Uterus (tissue), 2 donors: ENCODE measurements around the gene PHF1.
"Not testable (repeated sequence)": the region's sequence is repeated elsewhere in the genome, so short reads cannot be mapped to it uniquely, and the experiment has no call there.

ENCODE experiments used
- POLR2A ChIP-seq, 2 donors: fragments of 450-650 bp; IDR thresholded peaks; one replicate each; pipeline ENCODE4 v1.6.1; 2016; ENCODE audit warnings: antibody characterized with exemption in 2 of 2, mild to moderate bottlenecking in 1 of 2, moderate library complexity in 1 of 2
- TF ChIP-seq, protein P1 (sequence below), 4 experiments: fragments of 200-600 bp in 2 of 4; fragments of 450-650 bp in 2 of 4; sonication (generic) in 2 of 4; IDR thresholded peaks; one replicate each; pipeline ENCODE4 v1.5.1; 2016 to 2019; ENCODE audit warnings: antibody characterized with exemption in 4 of 4, mild to moderate bottlenecking in 2 of 4, moderate library complexity in 1 of 4

DNA sequence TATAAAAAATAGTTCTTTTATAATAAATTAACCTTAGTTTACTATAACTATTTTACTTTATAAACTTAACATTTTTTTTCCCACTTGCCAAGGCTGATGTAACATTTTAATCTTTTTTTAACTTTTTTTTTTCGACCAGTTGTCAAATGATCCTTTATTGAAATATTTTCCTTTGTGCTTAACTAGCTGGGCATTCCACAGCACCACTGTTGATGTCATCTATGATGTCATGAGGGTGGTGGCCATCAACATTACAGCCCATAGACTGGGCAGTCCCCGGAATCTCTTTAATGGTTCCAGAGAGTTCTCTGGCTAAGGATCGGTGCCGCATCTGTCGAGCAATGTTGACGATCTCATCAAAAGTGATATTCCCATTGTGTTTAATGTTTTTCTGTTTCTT is 10.9 kb upstream of the PHF1 start:
- TF ChIP-seq, protein P1, sequence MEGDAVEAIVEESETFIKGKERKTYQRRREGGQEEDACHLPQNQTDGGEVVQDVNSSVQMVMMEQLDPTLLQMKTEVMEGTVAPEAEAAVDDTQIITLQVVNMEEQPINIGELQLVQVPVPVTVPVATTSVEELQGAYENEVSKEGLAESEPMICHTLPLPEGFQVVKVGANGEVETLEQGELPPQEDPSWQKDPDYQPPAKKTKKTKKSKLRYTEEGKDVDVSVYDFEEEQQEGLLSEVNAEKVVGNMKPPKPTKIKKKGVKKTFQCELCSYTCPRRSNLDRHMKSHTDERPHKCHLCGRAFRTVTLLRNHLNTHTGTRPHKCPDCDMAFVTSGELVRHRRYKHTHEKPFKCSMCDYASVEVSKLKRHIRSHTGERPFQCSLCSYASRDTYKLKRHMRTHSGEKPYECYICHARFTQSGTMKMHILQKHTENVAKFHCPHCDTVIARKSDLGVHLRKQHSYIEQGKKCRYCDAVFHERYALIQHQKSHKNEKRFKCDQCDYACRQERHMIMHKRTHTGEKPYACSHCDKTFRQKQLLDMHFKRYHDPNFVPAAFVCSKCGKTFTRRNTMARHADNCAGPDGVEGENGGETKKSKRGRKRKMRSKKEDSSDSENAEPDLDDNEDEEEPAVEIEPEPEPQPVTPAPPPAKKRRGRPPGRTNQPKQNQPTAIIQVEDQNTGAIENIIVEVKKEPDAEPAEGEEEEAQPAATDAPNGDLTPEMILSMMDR (IDR thresholded peaks at IDR 0.05) = not testable (repeated sequence)
- not testable (repeated sequence) for TF ChIP-seq POLR2A (IDR thresholded peaks at IDR 0.05)
